Measurements from ENCODE around the gene CBL.

DNA sequence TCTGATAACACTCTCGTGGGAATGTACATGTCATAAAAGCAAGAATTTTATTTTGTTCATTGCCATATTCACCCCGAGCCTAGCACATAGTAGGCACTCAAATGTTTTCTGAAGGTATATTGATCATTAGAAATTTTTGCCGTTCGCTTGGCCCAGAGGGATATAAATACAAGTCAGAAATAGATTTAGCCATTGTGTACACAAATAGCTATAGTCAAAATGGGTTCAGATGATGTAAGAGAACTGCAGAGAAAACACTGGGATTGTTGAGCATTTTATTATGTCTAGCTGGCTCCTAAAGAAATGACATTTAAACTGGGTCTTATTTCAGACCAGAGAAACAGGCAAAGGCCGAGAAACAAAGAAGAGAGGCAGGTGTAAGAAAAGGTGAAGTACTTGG is 61.5 kb downstream of the CBL start:
- TF ChIP-seq, protein P1, sequence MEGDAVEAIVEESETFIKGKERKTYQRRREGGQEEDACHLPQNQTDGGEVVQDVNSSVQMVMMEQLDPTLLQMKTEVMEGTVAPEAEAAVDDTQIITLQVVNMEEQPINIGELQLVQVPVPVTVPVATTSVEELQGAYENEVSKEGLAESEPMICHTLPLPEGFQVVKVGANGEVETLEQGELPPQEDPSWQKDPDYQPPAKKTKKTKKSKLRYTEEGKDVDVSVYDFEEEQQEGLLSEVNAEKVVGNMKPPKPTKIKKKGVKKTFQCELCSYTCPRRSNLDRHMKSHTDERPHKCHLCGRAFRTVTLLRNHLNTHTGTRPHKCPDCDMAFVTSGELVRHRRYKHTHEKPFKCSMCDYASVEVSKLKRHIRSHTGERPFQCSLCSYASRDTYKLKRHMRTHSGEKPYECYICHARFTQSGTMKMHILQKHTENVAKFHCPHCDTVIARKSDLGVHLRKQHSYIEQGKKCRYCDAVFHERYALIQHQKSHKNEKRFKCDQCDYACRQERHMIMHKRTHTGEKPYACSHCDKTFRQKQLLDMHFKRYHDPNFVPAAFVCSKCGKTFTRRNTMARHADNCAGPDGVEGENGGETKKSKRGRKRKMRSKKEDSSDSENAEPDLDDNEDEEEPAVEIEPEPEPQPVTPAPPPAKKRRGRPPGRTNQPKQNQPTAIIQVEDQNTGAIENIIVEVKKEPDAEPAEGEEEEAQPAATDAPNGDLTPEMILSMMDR (conservative IDR thresholded peaks at IDR 0.05): no peak
- TF ChIP-seq ZFX (IDR thresholded peaks at IDR 0.05): no peak
